H9 (cell line): Measurements from ENCODE around the gene CDH6. TPM values are rescaled to one million over a fixed set of nuclear protein-coding genes. Genes with fewer than 3 reads are reported as not detected.

Experiments
- DNase-seq: peaks from one replicate; pipeline ENCODE4 v3.0.0-alpha.2; 2017
- H2AFZ ChIP-seq: one replicate; pipeline ENCODE4 v1.6.1; 2013; ENCODE audit warnings: mild to moderate bottlenecking, low read length, control low read depth, moderate library complexity
- H2AK5ac ChIP-seq: 2 replicates; pipeline ENCODE4 v1.6.1; 2013; ENCODE audit warnings: low read length, control low read depth, mixed read lengths; ENCODE audit not compliant: insufficient read length
- H2BK120ac ChIP-seq: one replicate; pipeline ENCODE4 v1.6.1; 2013; ENCODE audit warnings: low read depth, mild to moderate bottlenecking, low read length, control low read depth, inconsistent platforms; ENCODE audit not compliant: poor library complexity, severe bottlenecking
- H2BK12ac ChIP-seq: 2 replicates; pipeline ENCODE4 v1.6.1; 2013; ENCODE audit warnings: low read length, control low read depth, mixed read lengths, low read depth; ENCODE audit not compliant: insufficient read length
- H2BK15ac ChIP-seq: 2 replicates; pipeline ENCODE4 v1.6.1; 2013; ENCODE audit warnings: low read depth, low read length, control low read depth
- H2BK20ac ChIP-seq: one replicate; pipeline ENCODE4 v1.6.1; 2013; ENCODE audit warnings: low read depth, mild to moderate bottlenecking, low read length, control low read depth, inconsistent platforms; ENCODE audit not compliant: poor library complexity, severe bottlenecking
- H2BK5ac ChIP-seq: 2 replicates; pipeline ENCODE4 v1.6.1; 2013; ENCODE audit warnings: low read length, control low read depth, mixed read lengths; ENCODE audit not compliant: insufficient read length
- H3K14ac ChIP-seq: 2 replicates; pipeline ENCODE4 v1.6.1; 2013; ENCODE audit warnings: low read length, control low read depth; ENCODE audit not compliant: insufficient read depth
- H3K18ac ChIP-seq: 2 replicates; pipeline ENCODE4 v1.6.1; 2013; ENCODE audit warnings: low read depth, mild to moderate bottlenecking, mixed read lengths, low read length, control low read depth; ENCODE audit not compliant: insufficient read length
- H3K23ac ChIP-seq: 2 replicates; pipeline ENCODE4 v1.6.1; 2013; ENCODE audit warnings: low read length, control low read depth, mixed read lengths, low read depth; ENCODE audit not compliant: insufficient read length
- H3K23me2 ChIP-seq: 2 replicates; pipeline ENCODE4 v1.6.1; 2013; ENCODE audit warnings: low read depth, mild to moderate bottlenecking, mixed read lengths, low read length, control low read depth; ENCODE audit not compliant: insufficient read length, poor library complexity, severe bottlenecking
- H3K27ac ChIP-seq: 2 replicates; pipeline ENCODE4 v1.5.1; 2013; ENCODE audit warnings: low read length, control low read depth, mixed read lengths, low read depth; ENCODE audit not compliant: insufficient read length
- H3K27me3 ChIP-seq: 2 replicates; pipeline ENCODE4 v1.6.1; 2013; ENCODE audit warnings: low read length, control low read depth, inconsistent platforms; ENCODE audit not compliant: insufficient read depth
- H3K4ac ChIP-seq: 2 replicates; pipeline ENCODE4 v1.6.1; 2013; ENCODE audit warnings: low read depth, mild to moderate bottlenecking, control low read depth, inconsistent platforms, low read length, moderate library complexity
- H3K4me1 ChIP-seq: 2 replicates; pipeline ENCODE4 v1.6.1; 2013; ENCODE audit warnings: low read length, control low read depth, inconsistent platforms; ENCODE audit not compliant: insufficient read depth
- H3K4me2 ChIP-seq: 2 replicates; pipeline ENCODE4 v1.6.1; 2013; ENCODE audit warnings: low read length, control low read depth, mixed read lengths; ENCODE audit not compliant: insufficient read length, insufficient read depth
- H3K56ac ChIP-seq: 2 replicates; pipeline ENCODE4 v1.6.1; 2013; ENCODE audit warnings: low read depth, mild to moderate bottlenecking, mixed read lengths, low read length, control low read depth; ENCODE audit not compliant: insufficient read length
- H3K79me1 ChIP-seq: 2 replicates; pipeline ENCODE4 v1.6.1; 2013; ENCODE audit warnings: low read depth, mild to moderate bottlenecking, moderate library complexity, low read length, control low read depth, inconsistent platforms; ENCODE audit not compliant: insufficient read depth, poor library complexity, severe bottlenecking
- H3K79me2 ChIP-seq: 2 replicates; pipeline ENCODE4 v1.6.1; 2013; ENCODE audit warnings: low read length, control low read depth, inconsistent platforms; ENCODE audit not compliant: insufficient read depth
- H3K9ac ChIP-seq: 2 replicates; pipeline ENCODE4 v1.6.1; 2013; ENCODE audit warnings: low read length, control low read depth, mixed read lengths; ENCODE audit not compliant: insufficient read length; ENCODE audit errors: extremely low read depth
- H3K9me3 ChIP-seq: one replicate; pipeline ENCODE4 v1.6.1; 2013; ENCODE audit warnings: low read depth, low read length, inconsistent platforms; ENCODE audit not compliant: control insufficient read depth
- H3T11ph ChIP-seq: one replicate; pipeline ENCODE4 v1.6.1; 2013; ENCODE audit warnings: mild to moderate bottlenecking, low read length, control low read depth, inconsistent platforms
- H4K20me1 ChIP-seq: one replicate; pipeline ENCODE4 v1.6.1; 2013; ENCODE audit not compliant: control insufficient read depth, insufficient read length, insufficient read depth
- H4K5ac ChIP-seq: 2 replicates; pipeline ENCODE4 v1.6.1; 2013; ENCODE audit warnings: low read depth, mild to moderate bottlenecking, mixed read lengths, low read length, control low read depth; ENCODE audit not compliant: insufficient read length
- H4K8ac ChIP-seq: replicated peaks from 2 replicates; pipeline ENCODE4 v1.6.1; 2013; ENCODE audit warnings: low read length, control low read depth, mixed read lengths, low read depth; ENCODE audit not compliant: insufficient read length
- H4K91ac ChIP-seq: 2 replicates; pipeline ENCODE4 v1.6.1; 2013; ENCODE audit warnings: low read depth, mild to moderate bottlenecking, moderate library complexity, mixed read lengths, low read length, control low read depth; ENCODE audit not compliant: insufficient read length
- H3K27ac Mint-ChIP-seq, 3 experiments: 2 replicates in 2 of 3; 3 replicates in 1 of 3; pipeline ENCODE4 v1.8.0; 2020 to 2021; ENCODE audit warnings: mixed read lengths in 3 of 3, mild to moderate bottlenecking in 1 of 3, moderate library complexity in 1 of 3
- H3K27me3 Mint-ChIP-seq: 2 replicates; pipeline ENCODE4 v1.8.0; 2021; ENCODE audit warnings: low read depth, mild to moderate bottlenecking, moderate library complexity, mixed read lengths
- H3K36me3 Mint-ChIP-seq, 3 experiments: 2 replicates in 2 of 3; 3 replicates in 1 of 3; pipeline ENCODE4 v1.8.0; 2020 to 2021; ENCODE audit warnings: low read depth in 3 of 3, mixed read lengths in 3 of 3; ENCODE audit not compliant: insufficient read depth in 1 of 3
- H3K4me1 Mint-ChIP-seq, 2 experiments: 2 replicates each; pipeline ENCODE4 v1.8.0; 2020; ENCODE audit warnings: mixed read lengths in 2 of 2
- H3K4me3 Mint-ChIP-seq, 2 experiments: 2 replicates in 1 of 2; 3 replicates in 1 of 2; pipeline ENCODE4 v1.8.0; 2020 to 2021; ENCODE audit warnings: mild to moderate bottlenecking in 2 of 2, mixed read lengths in 2 of 2, moderate library complexity in 1 of 2
- H3K9me3 Mint-ChIP-seq, 2 experiments: 2 replicates in 1 of 2; 3 replicates in 1 of 2; pipeline ENCODE4 v1.8.0; 2020; ENCODE audit warnings: mild to moderate bottlenecking in 2 of 2, mixed read lengths in 2 of 2, moderate library complexity in 1 of 2
- WGBS: extraction: QIAGEN DNeasy Blood & Tissue Kit; methylation state at CpG from one replicate; pipeline ENCODE4 v1.1.7; 2013; ENCODE audit warnings: missing lambda C conversion rate, low lambda C conversion rate, mixed read lengths; ENCODE audit not compliant: insufficient read length; ENCODE audit errors: extremely low coverage; 5-methylcytosine and 5-hydroxymethylcytosine counted together
- total RNA-seq: library from RNA; stranded (reverse); gene quantifications from 2 replicates; pipeline ENCODE4 v1.2.1, GENCODE V29; 2021
- TF ChIP-seq, protein P1 (sequence below): fragments of 200-600 bp; sonication (generic); conservative IDR thresholded peaks from 3 replicates; pipeline ENCODE4 v1.8.0; 2021; ENCODE audit warnings: antibody characterized with exemption, mild to moderate bottlenecking

The CDH6 gene
- total RNA-seq, 1 experiment from 2014 or later, result 11.7 TPM

DNA sequence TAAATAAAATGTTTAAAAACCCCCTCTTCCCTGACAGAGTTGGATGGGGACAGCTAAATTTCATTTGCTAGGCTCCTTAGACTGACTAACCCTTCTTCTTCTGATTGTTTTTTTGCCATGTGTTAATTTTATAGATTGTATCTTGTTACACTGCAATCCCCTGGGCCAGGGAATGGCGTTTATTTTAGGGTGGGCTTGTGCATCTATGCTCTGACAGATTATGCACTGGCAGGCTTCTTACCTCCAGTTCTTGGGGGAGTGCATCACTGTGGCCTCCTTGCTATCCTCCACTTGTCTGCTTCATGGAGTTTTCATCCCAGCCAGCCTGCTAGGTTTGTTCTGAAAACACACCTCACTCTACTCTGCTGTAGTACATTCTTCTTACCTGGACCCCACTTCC is 178.6 kb downstream of the CDH6 start:
- Histone ChIP-seq H2BK5ac (no peak overlapping the region), H3K27ac (no peak overlapping the region), H3K4me1 (0 out of 2 replicates have a peak, but pooled peaks cover 3% of the 10 kb centered on the region), H3K14ac (no peak overlapping the region), H3K4ac (no peak overlapping the region), H2BK12ac (no peak overlapping the region), H4K91ac (no peak overlapping the region), H2BK15ac (no peak overlapping the region), H3K9me3 (no peaks in the 10 kb centered on the region), H3K4me2 (no peak overlapping the region), H2AK5ac (no peak overlapping the region), H2BK120ac (no peak overlapping the region), H3K27me3 (no peaks in the 10 kb centered on the region), H3K9ac (no peak overlapping the region), H3K79me1 (no peaks in the 10 kb centered on the region), H3K23ac (no peak overlapping the region), H2AFZ (no peak overlapping the region), H4K5ac (no peak overlapping the region), H4K8ac (no peak overlapping the region), H3K56ac (no peak overlapping the region), H2BK20ac (no peak overlapping the region), H3K23me2 (no peaks in the 10 kb centered on the region), H3K79me2 (no peaks in the 10 kb centered on the region), H3K18ac (no peak overlapping the region), H4K20me1 (no peaks in the 10 kb centered on the region), H3T11ph (no peak overlapping the region)
- Mint-ChIP-seq H3K4me3 (no peak overlapping the region), H3K4me1 (peaks cover 5 to 11% of the 10 kb centered on the region in 2 experiments; a peak in 2 of 4 replicates), H3K27ac (no peak overlapping the region; a peak in 1 of 7 replicates), H3K9me3 (no peaks in the 10 kb centered on the region), H3K27me3 (no peaks in the 10 kb centered on the region; the same call in 1 of the 2 replicates), H3K36me3 (no peaks in the 10 kb centered on the region; a peak in 1 of 7 replicates)
- TF ChIP-seq, protein P1, sequence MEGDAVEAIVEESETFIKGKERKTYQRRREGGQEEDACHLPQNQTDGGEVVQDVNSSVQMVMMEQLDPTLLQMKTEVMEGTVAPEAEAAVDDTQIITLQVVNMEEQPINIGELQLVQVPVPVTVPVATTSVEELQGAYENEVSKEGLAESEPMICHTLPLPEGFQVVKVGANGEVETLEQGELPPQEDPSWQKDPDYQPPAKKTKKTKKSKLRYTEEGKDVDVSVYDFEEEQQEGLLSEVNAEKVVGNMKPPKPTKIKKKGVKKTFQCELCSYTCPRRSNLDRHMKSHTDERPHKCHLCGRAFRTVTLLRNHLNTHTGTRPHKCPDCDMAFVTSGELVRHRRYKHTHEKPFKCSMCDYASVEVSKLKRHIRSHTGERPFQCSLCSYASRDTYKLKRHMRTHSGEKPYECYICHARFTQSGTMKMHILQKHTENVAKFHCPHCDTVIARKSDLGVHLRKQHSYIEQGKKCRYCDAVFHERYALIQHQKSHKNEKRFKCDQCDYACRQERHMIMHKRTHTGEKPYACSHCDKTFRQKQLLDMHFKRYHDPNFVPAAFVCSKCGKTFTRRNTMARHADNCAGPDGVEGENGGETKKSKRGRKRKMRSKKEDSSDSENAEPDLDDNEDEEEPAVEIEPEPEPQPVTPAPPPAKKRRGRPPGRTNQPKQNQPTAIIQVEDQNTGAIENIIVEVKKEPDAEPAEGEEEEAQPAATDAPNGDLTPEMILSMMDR, result no peak
- WGBS, result no CpG with 5 or more reads among the region's 1 CpG
- DNase-seq, result no peak
